NCI-H526 (cell line): ENCODE data around the gene FBRSL1.
"Not testable (repeated sequence)": the region's sequence is repeated elsewhere in the genome, so short reads cannot be mapped to it uniquely, and the experiment has no call there.

Source experiments
- DNase-seq, 2 experiments: peaks; one replicate each; lab custom pipeline; 2025; lab: John Stamatoyannopoulos, UW

Gene FBRSL1

DNA sequence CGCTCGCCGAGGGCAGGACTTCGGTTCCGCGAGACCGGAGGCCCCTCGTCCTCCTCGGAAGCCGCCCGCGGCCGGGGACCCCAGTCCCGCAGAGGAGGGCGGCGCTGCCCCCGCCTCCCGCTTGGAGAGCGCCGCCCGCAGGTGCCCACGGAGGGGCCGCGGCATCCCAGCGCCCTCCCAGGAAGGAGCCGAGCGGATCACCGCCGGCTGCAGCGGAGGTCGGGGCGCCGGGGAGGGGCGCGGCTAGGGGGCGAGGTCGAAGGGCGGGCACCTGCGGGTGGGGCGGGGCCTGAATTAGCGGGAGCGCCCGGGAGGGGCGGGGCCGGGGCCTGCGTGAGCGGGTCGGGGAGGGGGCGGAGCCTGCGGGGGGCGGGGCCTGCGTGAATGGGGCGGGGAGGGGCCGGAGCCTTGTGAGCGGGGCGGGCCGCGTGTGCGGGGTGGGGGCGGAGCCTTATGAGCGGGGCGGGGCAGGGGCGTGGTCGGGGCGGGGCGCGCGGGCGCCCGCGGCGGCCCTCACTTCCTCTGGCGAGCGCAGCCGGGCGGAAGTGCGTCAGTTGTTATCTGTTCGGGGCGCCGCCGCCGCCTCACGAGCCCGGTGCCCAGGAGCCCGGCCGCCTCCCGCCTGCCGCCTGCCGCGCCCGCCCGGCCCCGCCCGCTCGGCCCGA is at the start of gene FBRSL1:
TSS of gene FBRSL1 (plus strand) at position 550 of the 665 bp plus-strand sequence.
- peak; percentile 39 to 93 for DNase-seq

DNA sequence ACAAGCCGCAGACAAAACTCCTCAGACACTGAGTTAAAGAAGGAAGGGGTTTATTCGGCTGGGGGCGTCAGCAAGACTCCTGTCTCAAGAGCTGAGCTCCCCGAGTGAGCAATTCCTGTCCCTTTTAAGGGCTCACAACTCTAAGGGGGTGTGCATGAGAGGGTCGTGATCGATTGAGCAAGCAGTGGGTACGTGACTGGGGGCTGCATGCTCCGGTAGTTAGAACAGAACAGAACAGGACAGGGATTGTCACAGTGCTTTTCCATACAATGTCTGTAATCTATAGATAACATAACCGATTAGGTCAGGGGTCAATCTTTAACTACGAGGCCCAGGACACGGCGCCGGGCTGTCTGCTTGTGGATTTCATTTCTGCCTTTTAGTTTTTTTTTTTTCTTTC is 49.5 kb upstream of the FBRSL1 start:
- DNase-seq = not testable (repeated sequence)

DNA sequence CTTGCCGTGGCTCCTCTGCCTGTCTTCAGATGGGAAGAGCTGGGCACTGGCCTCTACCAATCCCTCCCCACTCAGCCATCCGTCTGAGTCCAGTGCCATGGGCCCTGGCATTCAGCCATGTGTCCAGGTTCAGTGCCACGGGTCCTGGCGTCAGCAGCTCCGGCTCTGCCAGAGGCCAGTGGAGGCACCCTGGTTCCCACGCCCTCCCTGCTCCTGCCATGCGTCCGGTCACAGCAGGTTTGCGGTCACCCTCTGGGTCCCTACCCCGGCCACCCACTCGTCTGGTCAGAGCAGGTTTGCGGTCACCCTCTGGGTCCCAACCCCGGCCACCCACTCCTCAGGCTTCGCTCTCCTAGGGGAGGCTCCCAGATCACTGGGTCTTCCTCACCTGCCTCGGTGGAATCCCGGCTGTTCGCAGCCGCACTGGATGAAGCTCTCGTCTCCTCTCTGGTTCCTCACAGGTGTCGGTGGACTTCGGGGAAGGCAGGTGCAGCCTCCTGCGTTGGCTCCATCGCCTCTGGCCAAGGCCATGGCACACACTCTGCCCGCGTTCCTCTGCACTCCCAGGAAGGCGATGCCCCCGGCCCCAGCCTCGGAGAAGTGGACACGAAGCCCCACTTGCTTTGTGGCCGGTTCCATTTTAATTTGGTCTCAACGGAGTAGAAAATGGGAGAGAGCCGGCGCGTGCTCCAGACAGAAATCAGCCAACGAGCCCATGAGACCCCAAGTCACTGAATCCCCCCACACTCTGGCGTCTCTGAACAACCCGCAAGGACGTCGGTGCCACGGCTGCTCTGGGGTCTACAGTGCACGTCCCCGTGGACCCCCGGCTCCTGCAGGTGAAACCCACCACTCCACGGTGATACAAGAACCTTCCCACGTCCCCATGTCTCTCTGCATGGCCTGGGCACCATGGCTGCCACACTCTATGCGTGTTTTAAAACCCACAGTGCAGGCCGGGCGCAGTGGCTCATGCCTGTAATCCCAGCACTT is 47.8 kb upstream of the FBRSL1 start:
- DNase-seq = no peak

DNA sequence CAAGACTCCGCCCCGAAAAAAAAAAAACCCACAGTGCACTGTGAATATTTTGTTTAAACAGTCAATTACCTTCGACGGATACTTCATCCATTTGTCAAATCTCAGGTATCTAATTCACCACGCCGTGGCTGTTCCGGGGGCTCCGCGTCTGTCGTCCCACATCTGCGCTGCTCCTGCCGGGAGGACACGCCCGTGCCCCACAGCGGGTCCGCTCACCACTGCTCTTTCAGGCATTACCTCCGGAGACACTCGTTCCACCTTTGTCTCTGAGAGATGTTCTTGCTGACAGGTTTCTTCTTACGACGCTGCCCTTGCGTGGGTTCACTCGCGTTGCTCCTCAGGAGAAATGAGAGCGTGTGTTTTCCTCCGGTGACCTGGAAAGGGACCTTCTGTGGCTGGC is 46.9 kb upstream of the FBRSL1 start:
- DNase-seq = no peak

DNA sequence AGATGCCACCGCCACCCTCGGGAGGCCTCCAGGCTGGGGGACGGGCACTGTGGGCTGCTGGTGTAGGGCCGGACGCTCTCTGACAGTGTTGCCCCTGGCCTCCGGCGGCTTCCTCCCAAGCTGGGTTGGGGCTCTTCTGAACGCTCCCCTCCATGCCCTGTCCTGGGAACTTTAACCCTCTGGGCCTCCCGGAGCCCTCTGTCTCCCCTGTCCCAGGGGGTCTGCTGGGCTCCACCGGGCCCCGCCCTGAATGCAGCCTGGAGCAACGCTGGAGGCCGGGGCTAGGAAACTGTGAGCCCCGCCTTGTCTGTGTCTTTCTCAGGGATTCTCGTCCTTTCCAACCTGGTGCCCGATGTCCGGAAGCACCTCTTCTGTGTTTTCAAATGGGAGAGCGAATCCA is 45.7 kb upstream of the FBRSL1 start:
- no peak for DNase-seq

DNA sequence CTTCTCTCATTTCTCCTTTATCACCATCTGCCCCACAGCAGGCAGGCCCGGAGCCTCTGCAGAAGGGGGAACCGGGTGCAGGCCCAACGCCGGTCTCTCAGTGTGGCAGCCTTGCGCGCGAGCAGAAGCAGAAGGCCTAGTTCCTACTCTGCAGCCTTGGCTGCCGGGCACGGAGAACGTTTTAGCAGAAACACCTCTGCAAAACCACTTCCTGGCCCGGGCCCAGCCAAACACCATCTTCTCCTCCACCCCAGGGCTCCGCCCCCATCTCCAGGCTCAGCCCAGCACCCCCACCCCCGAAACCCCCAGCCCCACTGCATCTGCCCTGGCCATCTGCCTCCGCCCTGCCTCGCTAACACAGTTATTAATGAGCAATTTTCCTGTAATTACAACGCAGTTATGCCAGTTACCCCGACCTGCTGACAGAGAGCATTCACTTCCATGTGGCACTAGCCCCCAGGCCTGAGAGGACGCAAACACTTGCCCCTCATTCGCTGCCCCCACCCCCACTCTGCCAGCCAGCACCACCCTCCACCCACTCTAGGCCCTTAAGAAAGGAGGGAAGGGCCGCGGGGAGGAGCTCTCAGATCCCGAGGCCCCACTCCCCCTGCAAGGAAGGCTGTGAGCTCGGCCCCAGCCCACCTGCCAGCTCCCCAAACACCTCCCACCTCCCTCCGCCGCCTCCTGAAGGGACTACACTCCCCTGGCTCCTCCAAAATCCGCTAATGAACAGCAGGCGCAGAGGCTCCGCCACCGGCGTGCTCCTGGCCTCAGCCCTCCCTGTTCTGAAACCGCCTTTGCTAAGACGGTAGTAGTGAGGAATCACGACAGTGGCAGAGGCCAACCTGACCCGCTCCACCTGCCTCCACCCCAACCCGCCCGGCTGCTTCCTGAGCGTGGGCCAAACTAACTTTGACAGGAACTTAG is 44.7 kb upstream of the FBRSL1 start:
- no peak for DNase-seq

DNA sequence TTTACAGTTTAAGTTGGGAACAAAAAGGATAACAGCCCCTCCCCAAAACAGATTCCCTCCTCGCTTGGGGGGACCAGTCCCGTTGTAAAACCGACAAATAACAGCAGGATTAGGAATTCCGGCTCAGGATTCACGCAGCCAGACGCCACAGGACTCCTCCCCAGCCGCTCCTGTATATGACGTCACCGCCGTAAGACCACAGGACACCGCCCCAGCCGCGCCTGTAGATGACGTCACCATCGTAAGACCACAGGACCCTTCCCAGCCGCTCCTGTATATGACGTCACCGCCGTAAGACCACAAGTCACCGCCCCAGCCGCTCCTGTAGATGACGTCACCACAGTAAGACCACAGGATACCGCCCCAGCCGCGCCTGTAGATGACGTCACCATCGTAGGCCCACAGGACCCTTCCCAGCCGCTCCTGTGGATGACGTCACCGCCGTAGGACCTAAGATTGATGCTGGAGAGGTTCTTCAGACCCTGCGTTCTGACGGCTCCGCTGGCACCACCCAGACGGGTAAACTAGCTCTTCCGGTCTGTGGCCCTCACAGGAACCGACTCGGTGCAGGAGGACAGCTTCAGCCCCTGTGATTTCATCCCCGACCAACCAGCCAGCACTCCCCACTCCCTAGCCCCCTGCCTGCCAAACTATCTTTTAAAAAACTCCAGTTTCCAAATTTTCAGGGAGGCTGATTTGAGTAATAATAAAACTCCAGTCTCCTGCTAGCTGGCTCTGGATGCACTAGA is 43.9 kb upstream of the FBRSL1 start:
- peak; percentile 91 to 93 for DNase-seq

DNA sequence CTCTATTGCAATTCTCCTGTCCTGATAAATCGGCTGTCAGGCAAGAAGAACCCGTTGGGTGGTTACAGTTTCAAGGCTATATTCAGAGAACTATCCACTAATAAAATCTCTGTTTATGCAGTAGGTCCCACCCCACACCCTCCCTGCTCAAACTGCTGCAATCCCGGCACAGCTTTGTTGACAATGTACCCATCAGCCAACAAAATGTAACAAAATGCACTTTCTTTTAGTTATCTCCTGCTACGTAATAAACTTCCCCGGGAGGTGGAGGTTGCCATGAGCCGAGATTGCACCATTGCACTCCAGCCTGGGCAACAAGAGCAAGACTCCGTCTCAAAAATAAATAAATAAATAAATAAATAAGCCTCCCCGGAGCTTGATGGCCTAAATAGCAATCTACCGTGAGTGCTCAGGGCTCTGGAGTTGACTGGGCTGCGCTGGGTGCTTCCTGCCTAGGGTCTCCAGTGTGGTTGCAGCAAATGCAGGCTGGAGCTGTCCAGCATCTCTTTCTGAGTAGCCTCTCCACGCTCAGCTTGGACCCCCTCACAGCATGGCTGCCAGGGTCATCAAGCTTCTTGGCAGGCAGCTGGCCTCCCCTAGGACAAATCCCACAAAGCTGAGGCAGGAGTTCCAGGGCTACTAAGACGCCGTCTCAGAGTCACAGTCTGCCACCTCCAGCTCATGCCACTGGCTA is 43.2 kb upstream of the FBRSL1 start:
- DNase-seq = no peak

DNA sequence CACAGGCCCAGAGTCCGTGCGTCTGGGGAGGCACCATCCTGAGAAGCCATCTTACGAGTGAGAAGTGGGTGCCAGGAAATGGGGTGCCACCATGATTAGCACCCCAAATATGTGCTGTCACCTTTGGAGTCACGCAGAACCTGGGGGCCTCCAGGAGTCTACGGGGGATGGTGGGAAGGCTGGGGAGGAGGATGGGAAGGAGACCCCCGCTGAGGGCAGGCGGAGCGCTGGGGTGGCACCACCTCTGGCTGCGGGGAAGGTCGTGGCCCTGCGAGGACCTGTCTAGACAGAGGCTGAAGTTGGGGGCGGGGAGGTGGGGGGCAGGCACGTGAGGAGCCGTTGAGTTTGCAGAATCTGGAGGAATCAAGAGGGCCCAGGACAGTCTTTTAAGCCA is 42.6 kb upstream of the FBRSL1 start:
- no peak for DNase-seq

DNA sequence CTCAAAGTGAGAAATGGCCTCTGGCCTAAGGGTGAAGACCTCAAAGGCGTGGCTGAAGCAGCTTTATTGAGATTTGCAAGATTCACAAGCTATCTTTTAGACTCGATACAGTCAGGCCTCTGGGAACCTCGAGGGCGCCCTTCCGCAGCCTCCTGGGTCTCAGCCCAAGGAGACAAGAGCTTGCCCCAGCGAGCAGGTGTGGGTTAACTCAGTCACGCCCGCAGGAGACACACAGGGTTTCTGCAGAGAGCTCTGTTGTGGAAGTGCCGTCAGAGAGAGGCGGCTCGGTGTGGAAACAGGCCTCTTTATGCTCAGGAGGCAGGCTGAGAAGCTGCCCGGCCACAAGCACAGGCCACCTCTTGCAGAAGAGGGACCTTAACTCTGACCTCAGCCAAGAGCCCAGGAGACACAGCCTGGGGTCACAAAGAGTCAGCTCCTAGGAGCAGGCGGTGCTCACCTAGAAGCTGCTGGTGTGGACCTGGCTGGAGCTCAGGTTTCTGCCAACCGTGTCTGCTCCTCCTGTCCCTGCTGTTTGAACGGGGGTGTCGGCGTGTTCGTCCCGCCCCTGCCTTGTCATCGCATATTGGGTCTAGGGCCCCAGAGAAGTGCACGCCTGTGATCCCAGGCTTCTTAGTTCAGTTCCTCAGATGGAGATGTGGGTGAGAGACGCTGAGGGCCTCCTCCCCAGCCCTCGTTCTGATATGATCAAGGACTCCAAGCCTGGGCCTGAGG is 42.1 kb upstream of the FBRSL1 start:
- no peak for DNase-seq

DNA sequence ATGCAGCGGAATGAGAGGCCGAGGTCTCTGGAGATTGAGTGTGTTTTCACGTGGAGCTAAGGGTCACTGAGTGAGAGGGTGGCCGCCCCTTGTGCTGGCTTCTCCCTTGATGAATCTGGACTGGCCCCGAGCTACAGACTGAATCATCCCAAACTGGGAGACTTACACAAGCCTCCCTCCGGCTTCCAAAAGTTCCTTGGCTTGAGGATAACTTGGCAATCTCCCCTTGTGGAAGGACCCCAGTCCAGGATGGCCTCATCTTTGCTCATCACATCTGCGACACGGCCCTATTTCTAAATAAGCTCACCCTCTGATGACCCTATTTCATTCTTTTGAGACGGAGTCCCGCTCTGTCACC is 41.5 kb upstream of the FBRSL1 start:
- DNase-seq = no peak

DNA sequence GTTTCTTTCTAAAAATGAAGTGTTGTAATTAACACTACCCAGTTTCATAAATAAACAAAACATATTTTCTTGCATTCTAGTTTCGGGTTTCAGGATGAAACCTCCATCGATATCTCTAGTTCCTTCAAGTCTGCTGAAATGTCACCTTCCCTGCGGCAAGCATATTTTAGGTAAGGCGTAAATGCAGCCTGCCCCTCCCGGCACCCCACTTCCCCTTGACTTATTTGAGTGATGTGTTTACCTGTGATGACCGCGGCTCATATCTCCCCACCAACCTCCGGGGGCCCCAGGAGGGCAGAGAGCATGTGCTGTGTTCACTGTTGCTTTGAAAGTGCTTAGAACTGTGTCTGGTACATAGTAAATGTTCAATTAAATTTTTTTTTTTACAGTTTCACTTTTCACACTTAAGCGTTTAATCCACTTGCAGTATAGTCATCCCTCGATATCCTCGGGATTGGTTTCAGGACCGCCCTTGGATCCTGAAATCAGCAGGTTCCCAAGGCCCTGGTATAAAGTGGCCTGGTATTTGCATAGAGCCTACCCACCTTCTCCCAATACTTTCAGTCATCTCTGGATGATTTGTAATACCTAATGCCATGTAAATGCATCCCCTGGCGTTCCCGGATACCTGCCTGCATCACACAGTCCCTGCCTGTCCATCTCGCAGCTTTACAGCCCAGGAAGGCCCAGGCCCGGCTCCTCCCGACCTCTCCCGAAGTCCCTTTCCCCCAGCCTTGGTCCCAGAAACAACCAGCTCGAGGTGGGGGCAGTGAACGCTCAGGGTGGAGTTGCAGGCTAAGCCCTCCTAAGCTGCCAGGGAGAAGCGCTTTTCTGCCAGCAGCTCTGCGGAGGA is 40.2 kb upstream of the FBRSL1 start:
- DNase-seq = no peak

DNA sequence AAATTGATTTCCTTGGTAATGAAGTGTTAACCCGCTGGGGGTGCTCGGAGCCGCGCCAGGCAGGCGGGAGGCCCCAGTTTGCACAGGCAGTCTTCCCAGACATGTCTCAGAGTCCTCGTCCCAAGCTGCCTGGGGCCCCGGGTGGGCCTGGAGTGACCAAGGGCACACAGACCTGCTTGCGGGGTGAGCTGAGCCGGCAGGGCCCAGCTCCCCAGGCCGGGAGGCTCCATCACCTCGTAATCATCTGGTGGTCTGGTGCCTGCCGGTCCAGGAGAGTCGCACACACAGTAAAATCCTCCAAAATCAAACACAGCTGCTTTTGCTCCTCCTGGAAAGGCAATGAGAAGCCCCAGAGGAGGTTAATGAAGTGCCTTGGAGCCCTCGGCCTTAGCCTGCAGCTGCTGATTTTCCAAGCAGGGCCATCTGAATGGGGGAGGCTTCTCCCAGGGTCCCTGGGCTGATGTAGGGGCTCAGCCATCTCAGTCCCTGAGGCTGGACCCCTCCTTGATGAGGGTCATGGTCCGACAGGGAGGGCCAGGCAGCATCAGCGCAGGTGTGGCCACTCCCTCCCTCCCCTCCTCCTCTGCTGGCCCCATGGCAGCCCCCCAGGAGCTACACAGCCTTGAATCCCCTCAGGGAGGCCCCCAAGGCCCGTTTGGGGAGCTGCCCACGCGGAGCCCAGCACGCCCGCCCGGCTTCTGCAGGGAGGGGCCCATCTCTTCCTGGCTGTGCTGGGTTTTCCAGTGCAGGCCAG is 39.4 kb upstream of the FBRSL1 start:
- DNase-seq = no peak

DNA sequence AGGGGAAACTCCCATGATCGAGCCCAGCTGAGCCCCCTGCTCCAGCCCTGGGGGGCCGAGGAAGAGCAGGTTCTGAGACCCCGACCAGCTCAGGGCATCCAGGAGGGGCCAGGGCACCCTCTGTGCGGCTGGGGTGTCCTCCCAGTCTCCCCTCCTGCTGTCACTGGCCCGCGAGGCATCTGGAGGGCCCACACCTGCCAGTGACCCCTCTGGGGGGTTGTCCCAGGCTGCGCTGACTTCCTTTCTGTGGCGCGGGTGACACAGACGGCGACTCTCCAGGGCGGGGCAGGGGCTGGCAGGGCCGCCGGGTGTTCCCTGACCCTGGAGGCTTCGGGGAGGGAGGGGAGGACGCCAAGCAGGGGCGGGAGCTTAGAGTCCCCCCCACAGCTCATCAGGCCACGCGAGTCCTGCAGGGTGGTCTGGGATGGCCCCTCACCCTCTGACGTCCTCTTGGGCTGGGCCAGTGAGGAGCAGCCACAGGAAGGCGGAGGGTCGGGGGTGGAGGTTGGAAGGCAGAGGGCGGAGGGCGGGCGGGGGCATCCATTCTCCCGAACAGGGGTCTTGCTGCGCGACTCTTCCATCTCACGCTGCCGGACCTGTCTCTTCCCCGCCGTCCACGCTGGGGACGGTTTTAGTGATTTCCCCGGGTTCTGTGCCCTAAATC is 38.6 kb upstream of the FBRSL1 start:
- DNase-seq = no peak

DNA sequence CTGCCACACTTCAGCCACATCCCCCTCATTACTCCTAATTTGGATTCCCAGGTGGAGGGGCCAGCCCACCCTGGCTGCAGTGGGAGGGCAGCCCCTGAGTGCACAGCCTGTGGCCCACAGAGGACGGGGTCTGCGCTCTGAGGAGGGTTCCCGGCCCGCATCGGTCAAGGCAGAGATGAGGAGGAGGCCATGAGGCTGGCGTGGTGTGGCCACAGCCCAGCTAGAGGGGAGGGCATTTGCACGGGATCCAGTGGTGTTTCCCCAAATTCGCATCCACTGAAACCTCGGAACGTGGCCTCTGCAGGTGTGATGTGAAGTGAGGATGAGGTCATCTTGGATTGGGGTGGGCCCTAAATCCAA is 38.1 kb upstream of the FBRSL1 start:
- DNase-seq = no peak

DNA sequence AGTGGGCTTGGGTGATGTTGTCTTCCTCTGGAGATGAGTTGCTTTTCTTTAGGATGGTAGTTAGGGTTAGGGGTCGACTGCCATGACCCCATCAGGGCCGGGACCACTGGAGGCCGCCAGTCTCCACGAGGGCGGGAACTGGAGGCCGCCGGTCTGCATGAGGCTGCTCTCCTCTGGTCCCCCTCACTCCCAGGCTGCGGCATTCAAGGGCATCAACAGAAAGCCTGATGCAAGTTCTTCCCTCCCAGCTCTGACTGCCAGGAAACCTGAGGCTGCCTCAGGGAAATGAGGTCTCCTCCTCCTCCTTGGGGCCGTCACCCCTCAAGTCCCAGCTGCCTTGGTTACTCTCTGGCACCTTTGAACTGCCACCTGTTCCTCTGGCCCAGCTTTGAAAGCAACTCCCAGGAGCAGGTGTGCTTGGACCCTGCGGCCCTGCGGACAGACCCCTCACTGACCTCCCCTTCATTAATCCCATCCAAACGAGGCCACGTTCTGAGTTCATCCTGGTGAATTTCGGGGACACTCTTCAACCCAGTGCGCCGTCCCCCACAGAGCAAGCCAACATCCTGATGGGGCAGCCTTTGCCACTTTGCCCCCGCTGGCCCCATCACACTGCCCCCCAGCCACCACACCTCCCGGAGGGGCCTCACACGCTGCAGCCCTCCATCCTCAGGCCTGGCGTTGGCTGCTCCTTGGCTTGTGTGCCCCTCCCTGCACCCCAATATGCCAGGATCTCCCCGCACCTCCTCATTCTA is 37.2 kb upstream of the FBRSL1 start:
- DNase-seq = no peak
